C4-2B (cell line): ENCODE data around the gene SCAANT1.

Experiments used
- H3K27ac ChIP-seq: fragments of 450-650 bp; 2 replicates; pipeline ENCODE4 v1.5.1; 2017
- CTCF ChIP-seq: fragments of 450-650 bp; conservative IDR thresholded peaks from 2 replicates; pipeline ENCODE4 v1.5.1; 2017; ENCODE audit warnings: mild to moderate bottlenecking
- ZFX ChIP-seq: fragments of 450-650 bp; IDR thresholded peaks from 2 replicates; pipeline ENCODE4 v1.6.1; 2017

SCAANT1 gene

GRCh38 chr3:63954182-63954581, 42.0 kb upstream of the SCAANT1 start:
- H3K27ac ChIP-seq = no peak overlapping the region
- TF ChIP-seq ZFX = no peak
- no peak for TF ChIP-seq CTCF

- TF ChIP-seq CTCF (no peak), ZFX (no peak)
- H3K27ac ChIP-seq = no peak overlapping the region
Observed at GRCh38 chr3:63952248-63952594, 40.0 kb upstream of the SCAANT1 start.

- H3K27ac ChIP-seq = no peak overlapping the region
- TF ChIP-seq ZFX = no peak
- no peak for TF ChIP-seq CTCF
Observed at GRCh38 chr3:63951492-63952247, 39.5 kb upstream of the SCAANT1 start.

- TF ChIP-seq CTCF (no peak), ZFX (no peak)
- H3K27ac ChIP-seq = no peak overlapping the region
Observed at GRCh38 chr3:63950698-63951097, 38.5 kb upstream of the SCAANT1 start.

- H3K27ac ChIP-seq = no peak overlapping the region
- TF ChIP-seq CTCF (no peak), ZFX (no peak)
Observed at GRCh38 chr3:63949005-63949404, 36.8 kb upstream of the SCAANT1 start.

- TF ChIP-seq CTCF = no peak
- no peak for TF ChIP-seq ZFX
- H3K27ac ChIP-seq = no peak overlapping the region
Observed at GRCh38 chr3:63947594-63947993, 35.4 kb upstream of the SCAANT1 start.

- TF ChIP-seq ZFX = no peak
- no peak for TF ChIP-seq CTCF
- H3K27ac ChIP-seq = no peak overlapping the region
Observed at GRCh38 chr3:63946753-63947152, 34.6 kb upstream of the SCAANT1 start.
